NCI-H2107 treated with DMSO at 0.1 percent for 48 hours (cell line): ENCODE measurements around the gene PIP4K2C.
"Not testable (repeated sequence)": the region's sequence is repeated elsewhere in the genome, so short reads cannot be mapped to it uniquely, and the experiment has no call there.

Source experiments
- DNase-seq: peaks from one replicate; lab custom pipeline; 2025; ENCODE audit not compliant: unreplicated experiment; lab: John Stamatoyannopoulos, UW

The PIP4K2C gene

GRCh38 chr12:57558864-57559263 is 32.1 kb upstream of the PIP4K2C start:
- DNase-seq = no peak

GRCh38 chr12:57560516-57560915 is 30.5 kb upstream of the PIP4K2C start:
- DNase-seq = no peak

- DNase-seq = not testable (repeated sequence)
These were observed 29.9 kb upstream of the PIP4K2C start for GRCh38 chr12:57561117-57561516.

- no peak for DNase-seq
These were observed 27.6 kb upstream of the PIP4K2C start for GRCh38 chr12:57563358-57563757.

- no peak for DNase-seq
These were observed 26.7 kb upstream of the PIP4K2C start for GRCh38 chr12:57564178-57564740.

GRCh38 chr12:57568838-57569237 is 22.2 kb upstream of the PIP4K2C start:
- DNase-seq = no peak

- no peak for DNase-seq
These were observed 21.1 kb upstream of the PIP4K2C start for GRCh38 chr12:57569858-57570257.

GRCh38 chr12:57570438-57570837 is 20.6 kb upstream of the PIP4K2C start:
- DNase-seq = not testable (repeated sequence)

GRCh38 chr12:57571926-57572762 is 18.8 kb upstream of the PIP4K2C start:
- DNase-seq = no peak

- no peak for DNase-seq
These were observed 16.2 kb upstream of the PIP4K2C start for GRCh38 chr12:57574795-57575194.

GRCh38 chr12:57575771-57576612 is 15.0 kb upstream of the PIP4K2C start:
- DNase-seq = no peak

- DNase-seq = no peak
These were observed 14.3 kb upstream of the PIP4K2C start for GRCh38 chr12:57576613-57577160.

GRCh38 chr12:57577981-57578758 is 12.8 kb upstream of the PIP4K2C start:
- no peak for DNase-seq

- DNase-seq = no peak
These were observed 12.0 kb upstream of the PIP4K2C start for GRCh38 chr12:57579011-57579410.

GRCh38 chr12:57579677-57580465 is 11.1 kb upstream of the PIP4K2C start:
- no peak for DNase-seq

- no peak for DNase-seq
These were observed 10.6 kb upstream of the PIP4K2C start for GRCh38 chr12:57580466-57580795.

GRCh38 chr12:57581802-57582201 is 9.2 kb upstream of the PIP4K2C start:
- no peak for DNase-seq

GRCh38 chr12:57582440-57582839 is 8.6 kb upstream of the PIP4K2C start:
- no peak for DNase-seq

GRCh38 chr12:57583008-57583831 is 7.8 kb upstream of the PIP4K2C start:
- DNase-seq = peak; percentile 79
